HepG2 (cell line): ENCODE results near the gene POU3F3. TPM values are rescaled to one million over a fixed set of nuclear protein-coding genes. Genes with fewer than 3 reads are reported as not detected.

Source experiments
- GRHL1 ChIP-seq: sonication (generic); formaldehyde crosslinking; conservative IDR thresholded peaks from 2 replicates; pipeline ENCODE4 v1.8.0; 2022; ENCODE audit warnings: missing genetic modification reagents
- KDM6A ChIP-seq: IDR thresholded peaks from 2 replicates; pipeline ENCODE4 v1.6.1; 2016; ENCODE audit warnings: low read depth
- SAFB2 ChIP-seq: sonication (generic); formaldehyde crosslinking; IDR thresholded peaks from 2 replicates; pipeline ENCODE4 v1.5.1; 2020; ENCODE audit warnings: missing genetic modification reagents, low read depth, mild to moderate bottlenecking, borderline replicate concordance
- TGIF2 ChIP-seq: IDR thresholded peaks from 2 replicates; pipeline ENCODE4 v1.6.1; 2016; ENCODE audit warnings: control low read depth, missing compliant biosample characterization
- ZFY ChIP-seq: sonication (generic); formaldehyde crosslinking; IDR thresholded peaks from 2 replicates; pipeline ENCODE4 v1.4.0; 2020; ENCODE audit warnings: missing genetic modification reagents
- polyA plus RNA-seq, 8 experiments: library from polyadenylated mRNA; depleted of rRNA in 3 of 8; stranded (reverse) in 7 of 8; unstranded in 1 of 8; fragments of >200 nt; fragmentation: Illumina TruSeq in 4 of 8; extraction: Trizol in 4 of 8; gene quantifications; 2 replicates each; pipeline versions ENCODE4 v1.2.1 to v1.2.3, GENCODE V29; 2011 to 2016; ENCODE audit warnings: low read depth in 4 of 8, missing spikeins in 1 of 8, mixed read lengths in 1 of 8; ENCODE audit not compliant: insufficient read depth in 1 of 8
- total RNA-seq, 5 experiments: library from RNA; depleted of rRNA; stranded (reverse); fragments of >200 nt; fragmentation: Illumina TruSeq; extraction: Trizol; gene quantifications; 2 replicates each; pipeline ENCODE4 v1.2.3, GENCODE V29; 2016; ENCODE audit warnings: low read depth in 1 of 5
- TF ChIP-seq, protein P1 (sequence below): sonication (generic); formaldehyde crosslinking; IDR thresholded peaks from 2 replicates; pipeline ENCODE4 v1.9.0; 2021; ENCODE audit warnings: missing genetic modification reagents, borderline replicate concordance
- TF ChIP-seq, protein P2 (sequence below): conservative IDR thresholded peaks from 2 replicates; pipeline ENCODE4 v1.6.1; 2018; ENCODE audit warnings: missing genetic modification reagents

Gene POU3F3
- total and polyA plus RNA-seq, 2 of the 13 experiments (the other 11 are each of a cell fraction or from before 2014, with no cell fraction given) = not detected

GRCh38 chr2:104853534-104854497, at the start of gene POU3F3 (continued):
- TF ChIP-seq SAFB2 (CRISPR knock-in tag) (no peak), ZFY (CRISPR knock-in tag) (no peak), KDM6A (CRISPR knock-in tag) (no peak), TGIF2 (CRISPR knock-in tag) (no peak), GRHL1 (CRISPR knock-in tag) (no peak)
- TF ChIP-seq, protein P1, sequence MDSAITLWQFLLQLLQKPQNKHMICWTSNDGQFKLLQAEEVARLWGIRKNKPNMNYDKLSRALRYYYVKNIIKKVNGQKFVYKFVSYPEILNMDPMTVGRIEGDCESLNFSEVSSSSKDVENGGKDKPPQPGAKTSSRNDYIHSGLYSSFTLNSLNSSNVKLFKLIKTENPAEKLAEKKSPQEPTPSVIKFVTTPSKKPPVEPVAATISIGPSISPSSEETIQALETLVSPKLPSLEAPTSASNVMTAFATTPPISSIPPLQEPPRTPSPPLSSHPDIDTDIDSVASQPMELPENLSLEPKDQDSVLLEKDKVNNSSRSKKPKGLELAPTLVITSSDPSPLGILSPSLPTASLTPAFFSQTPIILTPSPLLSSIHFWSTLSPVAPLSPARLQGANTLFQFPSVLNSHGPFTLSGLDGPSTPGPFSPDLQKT (CRISPR knock-in tag) = no peak
- TF ChIP-seq, protein P2, sequence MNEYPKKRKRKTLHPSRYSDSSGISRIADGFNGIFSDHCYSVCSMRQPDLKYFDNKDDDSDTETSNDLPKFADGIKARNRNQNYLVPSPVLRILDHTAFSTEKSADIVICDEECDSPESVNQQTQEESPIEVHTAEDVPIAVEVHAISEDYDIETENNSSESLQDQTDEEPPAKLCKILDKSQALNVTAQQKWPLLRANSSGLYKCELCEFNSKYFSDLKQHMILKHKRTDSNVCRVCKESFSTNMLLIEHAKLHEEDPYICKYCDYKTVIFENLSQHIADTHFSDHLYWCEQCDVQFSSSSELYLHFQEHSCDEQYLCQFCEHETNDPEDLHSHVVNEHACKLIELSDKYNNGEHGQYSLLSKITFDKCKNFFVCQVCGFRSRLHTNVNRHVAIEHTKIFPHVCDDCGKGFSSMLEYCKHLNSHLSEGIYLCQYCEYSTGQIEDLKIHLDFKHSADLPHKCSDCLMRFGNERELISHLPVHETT (CRISPR knock-in tag) = no peak
